Measurements from ENCODE around the gene PTF1A.

The PTF1A gene

GRCh38 chr10:23191764-23192711, at the start of gene PTF1A:
PTF1A (plus strand) TSS chr10:23192312; CDS start chr10:23192531, 219 bp downstream.
- DNase-seq (ENCODE audit: low read depth), result no peak
- TF ChIP-seq CTCF (IDR thresholded peaks at IDR 0.05; ENCODE audit: control insufficient read depth, insufficient read depth, low read depth, low read length, missing control alignments), result no peak
- no peak within 1 kb of the TSS for H3K4me3 ChIP-seq (ENCODE audit: control insufficient read depth, low read depth, low read length)

- TF ChIP-seq CTCF (IDR thresholded peaks at IDR 0.05; ENCODE audit: control insufficient read depth, insufficient read depth, low read depth, low read length, missing control alignments), result no peak
- H3K4me3 ChIP-seq (ENCODE audit: control insufficient read depth, low read depth, low read length), result no peak overlapping the region
- no peak for DNase-seq (ENCODE audit: low read depth)
These were observed 45.9 kb upstream of the PTF1A start for GRCh38 chr10:23146258-23146657.

- no peak for DNase-seq (ENCODE audit: low read depth)
- no peak for TF ChIP-seq CTCF (IDR thresholded peaks at IDR 0.05; ENCODE audit: control insufficient read depth, insufficient read depth, low read depth, low read length, missing control alignments)
- no peak overlapping the region for H3K4me3 ChIP-seq (ENCODE audit: control insufficient read depth, low read depth, low read length)
These were observed 45.1 kb upstream of the PTF1A start for GRCh38 chr10:23147035-23147434.

GRCh38 chr10:23148214-23148613, 43.9 kb upstream of the PTF1A start:
- no peak for DNase-seq (ENCODE audit: low read depth)
- H3K4me3 ChIP-seq (ENCODE audit: control insufficient read depth, low read depth, low read length), result no peak overlapping the region
- TF ChIP-seq CTCF (IDR thresholded peaks at IDR 0.05; ENCODE audit: control insufficient read depth, insufficient read depth, low read depth, low read length, missing control alignments), result no peak

GRCh38 chr10:23150091-23150490, 42.0 kb upstream of the PTF1A start:
- TF ChIP-seq CTCF (IDR thresholded peaks at IDR 0.05; ENCODE audit: control insufficient read depth, insufficient read depth, low read depth, low read length, missing control alignments), result no peak
- no peak overlapping the region for H3K4me3 ChIP-seq (ENCODE audit: control insufficient read depth, low read depth, low read length)
- DNase-seq (ENCODE audit: low read depth), result no peak

- no peak for TF ChIP-seq CTCF (IDR thresholded peaks at IDR 0.05; ENCODE audit: control insufficient read depth, insufficient read depth, low read depth, low read length, missing control alignments)
- DNase-seq (ENCODE audit: low read depth), result no peak
These were observed 41.5 kb upstream of the PTF1A start for GRCh38 chr10:23150610-23151009.

More at GRCh38 chr10:23150610-23151009, 41.5 kb upstream of the PTF1A start:
- no peak overlapping the region for H3K4me3 ChIP-seq (ENCODE audit: control insufficient read depth, low read depth, low read length)

Measured in AG09309 (cell line).